SK-N-SH (cell line): ENCODE measurements around the gene SLC6A11. TPM values are rescaled to one million over a fixed set of nuclear protein-coding genes. Genes with fewer than 3 reads are reported as not detected.

Experiments used
- CTCF ChIA-PET: fragments of 300-600, 350-600 bp; formaldehyde crosslinking; extraction: SDS; loops from one replicate; lab custom pipeline; 2021; lab: Yijun Ruan, JAX
- POLR2A ChIA-PET: fragments of 350-600 bp; sonication (Branson Sonifier 250); formaldehyde crosslinking; extraction: SDS; loops from one replicate; lab custom pipeline; 2020; ENCODE audit warnings: antibody characterized with exemption, inconsistent platforms; lab: Yijun Ruan, JAX
- DNase-seq: peaks from one replicate; pipeline ENCODE4 v3.0.0; 2012
- H2AFZ ChIP-seq: fragments of 200-600 bp; sonication (generic); 2 replicates; pipeline ENCODE4 v1.8.1; 2016; ENCODE audit warnings: antibody characterized with exemption, mild to moderate bottlenecking, low read depth
- H3F3A ChIP-seq: fragments of 200-600 bp; sonication (generic); replicated peaks from 2 replicates; pipeline ENCODE3; 2016; ENCODE audit warnings: antibody characterized with exemption, mild to moderate bottlenecking; ENCODE audit not compliant: insufficient read depth
- H3K27ac ChIP-seq, 2 experiments: fragments of 200-500 bp in 1 of 2; fragments of 200-600 bp in 1 of 2; sonication (Bioruptor generic) in 1 of 2; sonication (generic), shearing (Covaris generic) in 1 of 2; 2 replicates each; pipeline versions ENCODE4 v1.5.1 to v1.6.1; 2014 to 2016; ENCODE audit warnings: low read depth in 2 of 2, inconsistent platforms in 1 of 2, low read length in 1 of 2, mild to moderate bottlenecking in 1 of 2, mixed read lengths in 1 of 2
- H3K27me3 ChIP-seq: fragments of 200-600 bp; sonication (generic), shearing (Covaris generic); 2 replicates; pipeline ENCODE4 v1.6.1; 2016; ENCODE audit warnings: mixed run types; ENCODE audit not compliant: insufficient read depth
- H3K36me3 ChIP-seq, 2 experiments: fragments of 200-500 bp in 1 of 2; fragments of 200-600 bp in 1 of 2; sonication (Bioruptor generic) in 1 of 2; sonication (generic) in 1 of 2; replicated peaks in 1 of 2; 2 replicates each; pipeline versions ENCODE3 to v1.5.1; 2014 to 2016; ENCODE audit warnings: low read length in 1 of 2, mild to moderate bottlenecking in 1 of 2; ENCODE audit not compliant: insufficient read depth in 2 of 2, control insufficient read depth in 1 of 2
- H3K4me1 ChIP-seq, 2 experiments: fragments of 200-500 bp in 1 of 2; fragments of 200-600 bp in 1 of 2; sonication (Bioruptor generic) in 1 of 2; sonication (generic), shearing (Covaris generic) in 1 of 2; 2 replicates each; pipeline versions ENCODE4 v1.5.1 to v1.6.1; 2014 to 2016; ENCODE audit warnings: low read depth in 1 of 2, low read length in 1 of 2, mixed run types in 1 of 2; ENCODE audit not compliant: insufficient read depth in 2 of 2, control insufficient read depth in 1 of 2
- H3K4me2 ChIP-seq: fragments of 200-600 bp; sonication (generic), shearing (Covaris generic); 2 replicates; pipeline ENCODE4 v1.6.1; 2017; ENCODE audit warnings: mixed run types
- H3K4me3 ChIP-seq, 2 experiments: fragments of 200-500 bp in 1 of 2; fragments of 200-600 bp in 1 of 2; sonication (Bioruptor generic) in 1 of 2; sonication (generic), shearing (Covaris generic) in 1 of 2; 2 replicates each; pipeline versions ENCODE4 v1.5.1 to v1.8.1; 2014 to 2016; ENCODE audit warnings: low read depth in 2 of 2, inconsistent platforms in 1 of 2, low read length in 1 of 2, mild to moderate bottlenecking in 1 of 2, mixed read lengths in 1 of 2, moderate library complexity in 1 of 2
- H3K79me2 ChIP-seq: fragments of 200-600 bp; sonication (generic); 2 replicates; pipeline ENCODE4 v1.8.1; 2017; ENCODE audit warnings: mild to moderate bottlenecking; ENCODE audit not compliant: insufficient read depth
- H3K9ac ChIP-seq: fragments of 200-600 bp; sonication (generic); 2 replicates; pipeline ENCODE4 v1.6.1; 2017; ENCODE audit warnings: mixed run types
- H3K9me2 ChIP-seq: fragments of 200-600 bp; sonication (generic); 2 replicates; pipeline ENCODE4 v1.6.1; 2017; ENCODE audit warnings: mixed run types
- H3K9me3 ChIP-seq: fragments of 200-600 bp; sonication (generic); 2 replicates; pipeline ENCODE4 v1.6.1; 2017; ENCODE audit warnings: mixed run types, mild to moderate bottlenecking, moderate library complexity
- H4K20me1 ChIP-seq: fragments of 200-600 bp; sonication (generic); 2 replicates; pipeline ENCODE4 v1.6.1; 2017; ENCODE audit warnings: mild to moderate bottlenecking, mixed run types; ENCODE audit not compliant: insufficient read depth
- CHD2 ChIP-seq: fragments of 150-350 bp; IDR thresholded peaks from 2 replicates; pipeline ENCODE4 v1.6.1; 2018; ENCODE audit warnings: low read length; ENCODE audit not compliant: partially characterized antibody
- GABPA ChIP-seq: IDR thresholded peaks from 2 replicates; pipeline ENCODE4 v1.4.0; 2012; ENCODE audit warnings: low read depth, mild to moderate bottlenecking
- IRF3 ChIP-seq: fragments of 150-350 bp; IDR thresholded peaks from 2 replicates; pipeline ENCODE4 v1.6.1; 2016; ENCODE audit warnings: mild to moderate bottlenecking, low read depth, low read length
- MAX ChIP-seq: IDR thresholded peaks from 2 replicates; pipeline ENCODE4 v1.4.0; 2012; ENCODE audit warnings: low read depth
- MEF2A ChIP-seq: IDR thresholded peaks from 2 replicates; pipeline ENCODE4 v1.4.0; 2012; ENCODE audit warnings: low read depth, borderline replicate concordance
- NFIC ChIP-seq: IDR thresholded peaks from 2 replicates; pipeline ENCODE4 v1.4.0; 2012; ENCODE audit warnings: borderline replicate concordance
- POLR2AphosphoS5 ChIP-seq: IDR thresholded peaks from 2 replicates; pipeline ENCODE4 v1.6.1; 2012; ENCODE audit warnings: low read depth, low read length
- RAD21 ChIP-seq: IDR thresholded peaks from 2 replicates; pipeline ENCODE4 v1.6.1; 2012; ENCODE audit warnings: mild to moderate bottlenecking, low read length
- RXRA ChIP-seq: IDR thresholded peaks from 2 replicates; pipeline ENCODE4 v1.4.0; 2012; ENCODE audit warnings: low read depth, mild to moderate bottlenecking, borderline replicate concordance
- SMC3 ChIP-seq: IDR thresholded peaks from 2 replicates; pipeline ENCODE4 v1.6.1; 2012; ENCODE audit warnings: low read depth, low read length, improper control_type of control experiment
- TEAD4 ChIP-seq: IDR thresholded peaks from 2 replicates; pipeline ENCODE4 v1.4.0; 2012; ENCODE audit warnings: mild to moderate bottlenecking, borderline replicate concordance; ENCODE audit not compliant: insufficient read depth
- USF2 ChIP-seq: fragments of 150-350 bp; IDR thresholded peaks from 2 replicates; pipeline ENCODE4 v1.6.1; 2017; ENCODE audit warnings: antibody characterized with exemption, low read length, low read depth, borderline replicate concordance
- YY1 ChIP-seq: IDR thresholded peaks from 2 replicates; pipeline ENCODE4 v1.4.0; 2012; ENCODE audit warnings: low read depth, mild to moderate bottlenecking
- WGBS: methylation state at CpG from one replicate; pipeline ENCODE4 v1.1.6; 2017; ENCODE audit warnings: low lambda C conversion rate; 5-methylcytosine and 5-hydroxymethylcytosine counted together
- polyA plus RNA-seq, 3 experiments: library from polyadenylated mRNA; depleted of rRNA; stranded (reverse); fragments of >200 nt; gene quantifications; 2 replicates each; pipeline ENCODE4 v1.2.3, GENCODE V29; 2012

The SLC6A11 gene
- polyA plus RNA-seq, 1 of the 3 experiments (the other 2 are of a cell fraction): 0.03 TPM

GRCh38 chr3:10774825-10775224 lies 41.2 kb upstream of the SLC6A11 start:
- H3K9me2 ChIP-seq: no peaks in the 10 kb centered on the region
- TF ChIP-seq CHD2 (no peak), YY1 (no peak), USF2 (no peak)
- ChIA-PET CTCF (interaction anchor here (1.3 to 7.1 kb wide), 3 partner anchors 8 to 171 kb away, joined by 4 to 41 read pairs (median 17); no protein-coding TSS in a partner anchor), POLR2A (no interaction called here)
- WGBS: 18% methylated on average over 3 of the region's 8 CpGs
- H3K27me3 ChIP-seq: no peaks in the 10 kb centered on the region
- no peaks in the 10 kb centered on the region for H3K9me3 ChIP-seq
- no peak for DNase-seq
- H3K36me3 ChIP-seq: no peaks in the 10 kb centered on the region
- H3K9ac ChIP-seq: no peak overlapping the region
- H4K20me1 ChIP-seq: no peaks in the 10 kb centered on the region
- no peak overlapping the region for H3K27ac ChIP-seq
- peaks cover 0 to 3% of the 10 kb centered on the region in 2 experiments; a peak in 1 of 4 replicates for H3K4me1 ChIP-seq
- no peak overlapping the region for H3K4me2 ChIP-seq
- no peak overlapping the region for H2AFZ ChIP-seq
- no peaks in the 10 kb centered on the region for H3F3A ChIP-seq
- H3K4me3 ChIP-seq: no peak overlapping the region
- H3K79me2 ChIP-seq: no peaks in the 10 kb centered on the region

- Histone ChIP-seq H4K20me1 (no peaks in the 10 kb centered on the region), H3F3A (no peaks in the 10 kb centered on the region), H3K79me2 (no peaks in the 10 kb centered on the region), H3K4me3 (no peak overlapping the region), H2AFZ (no peak overlapping the region), H3K9me2 (no peaks in the 10 kb centered on the region), H3K27ac (no peak overlapping the region), H3K27me3 (no peaks in the 10 kb centered on the region), H3K9me3 (no peaks in the 10 kb centered on the region), H3K4me2 (no peak overlapping the region), H3K36me3 (no peaks in the 10 kb centered on the region), H3K9ac (no peak overlapping the region), H3K4me1 (peaks cover 0 to 3% of the 10 kb centered on the region in 2 experiments; a peak in 1 of 4 replicates)
- CTCF ChIA-PET: interaction anchor here (1.0 kb wide), 1 partner anchor 171 kb away, joined by 3 read pairs; no protein-coding TSS in a partner anchor
- WGBS: 34% methylated on average over 8 of the region's 8 CpGs
- TF ChIP-seq RAD21 (no peak), NFIC (no peak), GABPA (no peak), MAX (no peak), SMC3 (no peak), POLR2AphosphoS5 (no peak), RXRA (no peak), MEF2A (no peak), TEAD4 (no peak), IRF3 (no peak)
- POLR2A ChIA-PET: no interaction called here
- no peak for DNase-seq
Measured at GRCh38 chr3:10775259-10775658, 40.8 kb upstream of the SLC6A11 start.
